Subcutaneous abdominal adipose tissue (tissue), 5 donors: ENCODE results near the gene YWHAQ.

Source experiments
- H3K27ac ChIP-seq: one replicate; pipeline ENCODE4 v1.7.0; 2013; ENCODE audit warnings: low read depth, mild to moderate bottlenecking, inconsistent platforms, low read length, moderate library complexity
- H3K27me3 ChIP-seq, 5 donors: one replicate each; pipeline ENCODE4 v1.7.0; 2013; ENCODE audit warnings: low read length in 5 of 5, inconsistent platforms in 1 of 5; ENCODE audit not compliant: control insufficient read depth in 5 of 5, insufficient read depth in 4 of 5
- H3K36me3 ChIP-seq, 5 donors: one replicate each; pipeline ENCODE4 v1.7.0; 2013; ENCODE audit warnings: low read length in 5 of 5; ENCODE audit not compliant: control insufficient read depth in 5 of 5, insufficient read depth in 5 of 5
- H3K4me1 ChIP-seq, 5 donors: one replicate each; pipeline ENCODE4 v1.7.0; 2013; ENCODE audit warnings: low read length in 5 of 5, mild to moderate bottlenecking in 3 of 5, moderate library complexity in 1 of 5; ENCODE audit not compliant: control insufficient read depth in 5 of 5, insufficient read depth in 5 of 5
- H3K4me3 ChIP-seq, 5 donors: one replicate each; pipeline ENCODE4 v1.7.0; 2013; ENCODE audit warnings: low read length in 5 of 5, low read depth in 1 of 5
- H3K9ac ChIP-seq, 5 donors: one replicate each; pipeline ENCODE4 v1.7.0; 2013; ENCODE audit warnings: low read length in 5 of 5, mild to moderate bottlenecking in 4 of 5, moderate library complexity in 3 of 5
- H3K9me3 ChIP-seq, 5 donors: one replicate each; pipeline ENCODE4 v1.7.0; 2013; ENCODE audit warnings: low read length in 5 of 5; ENCODE audit not compliant: control insufficient read depth in 5 of 5
- donor health status: healthy.
- donor health status: healthy.
- donor health status: healthy.
- donor health status: healthy.
- donor health status: healthy.

YWHAQ gene

GRCh38 chr2:9630736-9631552 lies at the start of gene YWHAQ:
Gene YWHAQ (minus strand): TSS chr2:9630997. CDS start chr2:9630452, 545 bp downstream.
- H3K9ac ChIP-seq: peak within 1 kb of the TSS; percentile 63 to 94 (median 78)
- H3K27me3 ChIP-seq: no peaks in the 10 kb centered on the region
- peaks cover 0 to 15% (median 4%) of the 10 kb centered on the region in 5 donors for H3K36me3 ChIP-seq
- H3K4me1 ChIP-seq: peaks cover 4 to 47% (median 37%) of the 10 kb centered on the region in 5 donors
- peak within 1 kb of the TSS; percentile 89 for H3K27ac ChIP-seq
- H3K9me3 ChIP-seq: no peaks in the 10 kb centered on the region
- peak within 1 kb of the TSS; percentile 85 to 96 (median 94) for H3K4me3 ChIP-seq

GRCh38 chr2:9680082-9680481 lies 49.3 kb upstream of the YWHAQ start:
- no peak overlapping the region for H3K9ac ChIP-seq
- peaks cover 0 to 3% (median 0%) of the 10 kb centered on the region in 5 donors for H3K27me3 ChIP-seq
- H3K36me3 ChIP-seq: no peaks in the 10 kb centered on the region
- no peak overlapping the region for H3K4me3 ChIP-seq
- H3K4me1 ChIP-seq: peaks cover 0 to 9% (median 0%) of the 10 kb centered on the region in 5 donors
- no peaks in the 10 kb centered on the region for H3K9me3 ChIP-seq
- no peak overlapping the region for H3K27ac ChIP-seq

GRCh38 chr2:9679218-9679617 lies 48.4 kb upstream of the YWHAQ start:
- no peaks in the 10 kb centered on the region for H3K36me3 ChIP-seq
- peaks cover 0 to 3% (median 0%) of the 10 kb centered on the region in 5 donors for H3K27me3 ChIP-seq
- no peak overlapping the region for H3K27ac ChIP-seq
- no peaks in the 10 kb centered on the region for H3K9me3 ChIP-seq
- H3K4me1 ChIP-seq: peaks cover 0 to 9% (median 0%) of the 10 kb centered on the region in 5 donors
- H3K9ac ChIP-seq: no peak overlapping the region
- no peak overlapping the region for H3K4me3 ChIP-seq

GRCh38 chr2:9678544-9678943 lies 47.7 kb upstream of the YWHAQ start:
- Histone ChIP-seq H3K4me1 (peaks cover 0 to 9% (median 0%) of the 10 kb centered on the region in 5 donors), H3K9ac (no peak overlapping the region), H3K27ac (no peak overlapping the region), H3K36me3 (no peaks in the 10 kb centered on the region), H3K4me3 (no peak overlapping the region), H3K27me3 (peaks cover 0 to 3% (median 0%) of the 10 kb centered on the region in 5 donors), H3K9me3 (no peaks in the 10 kb centered on the region)

- peaks cover 0 to 3% (median 0%) of the 10 kb centered on the region in 5 donors for H3K27me3 ChIP-seq
- H3K27ac ChIP-seq: no peak overlapping the region
These were observed 44.9 kb upstream of the YWHAQ start for GRCh38 chr2:9675415-9676351.

GRCh38 chr2:9674891-9675414 lies 44.2 kb upstream of the YWHAQ start:
- Histone ChIP-seq H3K9ac (no peak overlapping the region), H3K4me1 (no peaks in the 10 kb centered on the region), H3K36me3 (no peaks in the 10 kb centered on the region), H3K9me3 (no peaks in the 10 kb centered on the region), H3K27ac (no peak overlapping the region), H3K4me3 (no peak overlapping the region), H3K27me3 (peaks cover 0 to 3% (median 0%) of the 10 kb centered on the region in 5 donors)

More at GRCh38 chr2:9675415-9676351, 44.9 kb upstream of the YWHAQ start:
- no peak overlapping the region for H3K9ac ChIP-seq
- H3K4me1 ChIP-seq: peaks cover 0 to 2% (median 0%) of the 10 kb centered on the region in 5 donors
- peak overlapping the region in 1 of 5 donors; percentile 22 for H3K4me3 ChIP-seq
- no peaks in the 10 kb centered on the region for H3K36me3 ChIP-seq
- H3K9me3 ChIP-seq: no peaks in the 10 kb centered on the region

DNA sequence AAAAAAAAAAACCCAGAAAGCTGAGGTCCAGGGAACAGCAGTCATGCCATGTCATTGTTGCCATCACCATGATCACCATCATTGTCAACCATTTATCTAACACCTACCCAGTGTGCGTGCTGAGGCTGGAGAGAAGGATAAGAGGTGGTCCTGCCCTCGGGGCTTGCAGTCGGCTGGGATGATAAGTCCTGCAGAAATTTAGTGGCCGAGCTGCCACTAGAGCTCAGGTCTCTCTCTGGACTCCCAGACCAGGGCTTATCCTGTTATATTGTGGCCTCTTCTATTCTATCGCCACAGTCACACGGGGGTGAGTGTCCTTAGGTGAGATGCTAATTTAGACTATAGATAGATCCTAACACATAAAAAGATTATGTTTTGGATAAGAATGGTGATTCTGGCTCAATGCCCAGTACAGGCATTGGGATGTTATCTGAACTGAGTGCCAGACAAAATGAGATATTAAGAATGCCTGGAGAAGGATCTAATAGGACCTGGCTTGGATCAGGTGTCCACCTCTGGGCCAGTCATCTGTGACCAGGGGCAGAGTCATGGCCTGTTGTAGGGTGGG lies 43.2 kb upstream of the YWHAQ start:
- Histone ChIP-seq H3K27me3 (peaks cover 0 to 3% (median 0%) of the 10 kb centered on the region in 5 donors), H3K9ac (no peak overlapping the region), H3K27ac (no peak overlapping the region), H3K36me3 (no peaks in the 10 kb centered on the region), H3K9me3 (no peaks in the 10 kb centered on the region), H3K4me3 (no peak overlapping the region), H3K4me1 (no peaks in the 10 kb centered on the region)

- H3K9me3 ChIP-seq: no peaks in the 10 kb centered on the region
- H3K27me3 ChIP-seq: no peaks in the 10 kb centered on the region
- H3K4me1 ChIP-seq: peaks cover 0 to 26% (median 14%) of the 10 kb centered on the region in 5 donors
- H3K4me3 ChIP-seq: no peak overlapping the region
- H3K27ac ChIP-seq: no peak overlapping the region
- H3K36me3 ChIP-seq: no peaks in the 10 kb centered on the region
- H3K9ac ChIP-seq: no peak overlapping the region
These were observed 38.0 kb upstream of the YWHAQ start for GRCh38 chr2:9668687-9669345.

- H3K9me3 ChIP-seq: no peaks in the 10 kb centered on the region
- H3K27ac ChIP-seq: no peak overlapping the region
- no peaks in the 10 kb centered on the region for H3K27me3 ChIP-seq
- H3K9ac ChIP-seq: no peak overlapping the region
- H3K36me3 ChIP-seq: no peaks in the 10 kb centered on the region
- H3K4me1 ChIP-seq: peaks cover 0 to 26% (median 14%) of the 10 kb centered on the region in 5 donors
- peak overlapping the region in 2 of 5 donors; percentile 27 to 46 for H3K4me3 ChIP-seq
These were observed 37.0 kb upstream of the YWHAQ start for GRCh38 chr2:9667826-9668225.
